HG03139 (cell line): ENCODE results near the gene MPV17.
"Not testable (repeated sequence)": the region's sequence is repeated elsewhere in the genome, so short reads cannot be mapped to it uniquely, and the experiment has no call there.

Experiments used
- ATAC-seq: cut with Tn5 transposase; IDR thresholded peaks from one replicate; pipeline ENCODE4 v1.9.1; 2021; ENCODE audit not compliant: unreplicated experiment

MPV17 gene

GRCh38 chr2:27270131-27270530, 52.8 kb downstream of the MPV17 start:
- no peak for ATAC-seq

DNA sequence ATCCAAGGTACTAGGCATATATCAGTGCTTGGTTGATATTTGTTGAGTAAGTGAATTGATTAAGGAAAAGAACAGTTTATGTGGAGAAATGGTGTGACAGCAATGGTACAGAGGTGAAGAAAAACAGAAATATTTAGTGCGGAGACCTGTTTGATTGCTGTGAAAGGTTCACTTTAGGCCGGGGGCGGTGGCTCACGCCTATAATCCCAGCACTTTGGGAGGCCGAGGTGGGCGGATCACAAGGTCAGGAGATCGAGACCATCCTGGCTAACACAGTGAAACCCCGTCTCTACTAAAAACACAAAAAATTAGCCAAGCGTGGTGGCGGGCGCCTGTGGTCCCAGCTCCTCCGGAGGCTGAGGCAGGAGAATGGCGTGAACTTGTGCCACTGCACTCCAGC, 54.6 kb downstream of the MPV17 start:
- ATAC-seq, result not testable (repeated sequence)

DNA sequence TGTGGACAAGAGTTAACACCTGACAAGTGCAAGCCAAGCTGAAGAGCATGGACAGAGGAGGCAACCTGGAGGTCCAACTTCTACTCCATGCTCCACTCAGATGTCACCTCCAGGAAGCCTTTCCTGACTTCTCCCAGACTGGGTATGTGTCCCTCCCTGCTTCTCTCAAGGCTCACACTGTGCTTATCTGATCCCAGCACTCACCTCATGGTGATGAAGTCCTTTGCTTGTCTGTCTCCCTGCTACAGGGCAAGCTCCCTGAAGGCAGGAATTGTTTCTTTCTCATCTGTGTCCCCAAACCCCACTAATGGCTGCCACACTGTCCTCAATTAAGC, 57.4 kb downstream of the MPV17 start:
- no peak for ATAC-seq

GRCh38 chr2:27264753-27265535, 58.0 kb downstream of the MPV17 start:
- ATAC-seq, result no peak

- no peak for ATAC-seq
Observed at GRCh38 chr2:27264253-27264752, 58.6 kb downstream of the MPV17 start.

- ATAC-seq, result no peak
Observed at GRCh38 chr2:27263287-27264252, 59.3 kb downstream of the MPV17 start.

GRCh38 chr2:27262379-27263286, 60.3 kb downstream of the MPV17 start, which contains the start of gene SLC30A3:
Gene SLC30A3 (minus strand): TSS chr2:27263047. CDS start chr2:27262906, 141 bp downstream.
- ATAC-seq, result no peak

GRCh38 chr2:27261926-27262298, 61.0 kb downstream of the MPV17 start:
- ATAC-seq, result no peak

- no peak for ATAC-seq
Observed at GRCh38 chr2:27261241-27261925, 61.5 kb downstream of the MPV17 start.
